K562 (cell line): ENCODE results near the gene CCNY. TPM values are rescaled to one million over a fixed set of nuclear protein-coding genes. Genes with fewer than 3 reads are reported as not detected.

Experiments
- ATAC-seq: fragments of 200-7000 bp; cut with Tn5 transposase; 3 replicates; pipeline ENCODE4 v1.9.1; 2020; ENCODE audit warnings: moderate library complexity
- BruUV-seq: library from RNA; stranded (reverse); fragments of 400-500 nt; replicated peaks from 2 replicates; lab custom pipeline; 2021; lab: Mats Ljungman, UMichigan
- CTCF ChIA-PET: fragments of 300-600 bp; formaldehyde crosslinking; extraction: SDS; loops from one replicate; lab custom pipeline; 2021; ENCODE audit warnings: low intra/inter-chr PET ratio; lab: Yijun Ruan, JAX
- POLR2A ChIA-PET: fragments of 300-600, 350-650 bp; sonication (Branson Sonifier 250); formaldehyde crosslinking; extraction: SDS; loops from one replicate; lab custom pipeline; 2021; ENCODE audit warnings: antibody characterized with exemption, inconsistent platforms; lab: Yijun Ruan, JAX
- DNase-seq, 4 experiments: peaks; one replicate each; pipeline versions ENCODE4 v3.0.0 to v3.0.0-alpha.2; 2011 to 2018; ENCODE audit warnings: low spot score in 3 of 4, mixed read lengths in 3 of 4; ENCODE audit errors: extremely low read depth in 1 of 4
- FAIRE-seq: peaks from 2 replicates; lab custom pipeline; 2011; peaks lifted over from hg19 to GRCh38; lab: Jason Lieb, UNC
- H2AFZ ChIP-seq: 2 replicates; pipeline ENCODE4 v1.6.0; 2011; ENCODE audit warnings: low read depth, low read length, control low read depth, inconsistent platforms
- H3K27ac ChIP-seq: fragments of 200-600 bp; 3 replicates; pipeline ENCODE4 v1.8.0; 2011; ENCODE audit warnings: low read depth, mild to moderate bottlenecking, control low read depth, inconsistent platforms, low read length, moderate library complexity, mixed read lengths; ENCODE audit errors: extremely low read depth
- H3K27me3 ChIP-seq, 2 experiments: fragments of 300-600 bp in 1 of 2; 2 replicates in 1 of 2; 3 replicates in 1 of 2; pipeline versions ENCODE4 v1.6.0 to v1.8.0; 2011; ENCODE audit warnings: inconsistent platforms in 2 of 2, low read length in 2 of 2, mild to moderate bottlenecking in 1 of 2, mixed read lengths in 1 of 2, moderate library complexity in 1 of 2; ENCODE audit not compliant: control insufficient read depth in 2 of 2, insufficient read depth in 2 of 2
- H3K36me3 ChIP-seq: fragments of 300-600 bp; 3 replicates; pipeline ENCODE4 v1.8.0; 2011; ENCODE audit warnings: mild to moderate bottlenecking, low read length, inconsistent platforms; ENCODE audit not compliant: control insufficient read depth, insufficient read depth
- H3K4me1 ChIP-seq, 2 experiments: fragments of 200-600 bp in 1 of 2; replicated peaks in 1 of 2; 2 replicates in 1 of 2; 3 replicates in 1 of 2; pipeline versions ENCODE4 v1.5.1 to v1.8.0; 2011; ENCODE audit warnings: inconsistent platforms in 2 of 2, low read length in 2 of 2, mild to moderate bottlenecking in 1 of 2, mixed read lengths in 1 of 2, moderate library complexity in 1 of 2; ENCODE audit not compliant: control insufficient read depth in 2 of 2, insufficient read depth in 2 of 2
- H3K4me2 ChIP-seq: 2 replicates; pipeline ENCODE4 v1.6.1; 2011; ENCODE audit warnings: low read length, control low read depth, inconsistent platforms, mixed read lengths; ENCODE audit not compliant: insufficient read depth
- H3K4me3 ChIP-seq: fragments of 200-600 bp; sonication (generic), shearing (Covaris generic); 2 replicates; pipeline ENCODE4 v1.5.1; 2016; ENCODE audit warnings: control low read depth, inconsistent platforms
- H3K79me2 ChIP-seq: fragments of 200-600 bp; 3 replicates; pipeline ENCODE4 v1.8.0; 2011; ENCODE audit warnings: low read length, inconsistent platforms; ENCODE audit not compliant: control insufficient read depth, insufficient read depth
- H3K9ac ChIP-seq, 2 experiments: 2 replicates each; pipeline versions ENCODE4 v1.6.0 to v1.6.1; 2011; ENCODE audit warnings: low read depth in 2 of 2, low read length in 2 of 2, control low read depth in 1 of 2, inconsistent platforms in 1 of 2, mild to moderate bottlenecking in 1 of 2, mixed read lengths in 1 of 2; ENCODE audit not compliant: insufficient read depth in 1 of 2
- H3K9me1 ChIP-seq: one replicate; pipeline ENCODE4 v1.6.0; 2011; ENCODE audit warnings: inconsistent platforms, mild to moderate bottlenecking, low read length, moderate library complexity; ENCODE audit not compliant: control insufficient read depth, insufficient read depth
- H3K9me3 ChIP-seq: replicated peaks from 2 replicates; pipeline ENCODE4 v1.5.1; 2011; ENCODE audit warnings: low read depth, low read length, inconsistent platforms; ENCODE audit not compliant: control insufficient read depth, insufficient read depth
- H4K20me1 ChIP-seq: replicated peaks from 2 replicates; pipeline ENCODE4 v1.6.1; 2011; ENCODE audit warnings: low read length, inconsistent platforms, mixed read lengths; ENCODE audit not compliant: control insufficient read depth, insufficient read depth
- KDM2B ChIP-seq: fragments of 250-450 bp; sonication (Bioruptor Pico); IDR thresholded peaks from 2 replicates; pipeline ENCODE4 v1.8.0; 2021; ENCODE audit warnings: mild to moderate bottlenecking, moderate library complexity
- POLR2B ChIP-seq: fragments of 450-650 bp; IDR thresholded peaks from 2 replicates; pipeline ENCODE4 v1.6.1; 2018; ENCODE audit warnings: low read depth; ENCODE audit not compliant: partially characterized antibody
- U2AF1 ChIP-seq: fragments of 200-400 bp; formaldehyde crosslinking; optimal IDR thresholded peaks from 2 replicates; pipeline ENCODE3; 2017; ENCODE audit warnings: mild to moderate bottlenecking, low read depth, low read length, moderate library complexity
- ZNF121 ChIP-seq: sonication (generic); formaldehyde crosslinking; conservative IDR thresholded peaks from 2 replicates; pipeline ENCODE4 v1.8.0; 2022; ENCODE audit warnings: missing genetic modification reagents
- ZNF311 ChIP-seq: fragments of 250-450 bp; sonication (Bioruptor Pico); IDR thresholded peaks from 2 replicates; pipeline ENCODE4 v1.4.0; 2020; ENCODE audit warnings: mild to moderate bottlenecking, moderate library complexity
- WGBS: fragments of 100-300 bp; shearing (Covaris generic); methylation state at CpG from one replicate; pipeline ENCODE4 v1.1.6; 2016; ENCODE audit warnings: low coverage, mixed read lengths; ENCODE audit not compliant: insufficient coverage; ENCODE audit errors: missing lambda C conversion rate; 5-methylcytosine and 5-hydroxymethylcytosine counted together
- in situ Hi-C: fragments of 300-500 bp; cut with MboI; formaldehyde crosslinking; loops from 4 replicates; pipeline ENCODE4 v1.15.0; 2018; ENCODE audit warnings: inconsistent platforms, mixed read lengths
- intact Hi-C: fragments of 100-400 bp; cut with micrococcal nuclease; formaldehyde crosslinking; loops from 2 replicates; pipeline ENCODE4 v1.14.2; 2022
- polyA plus RNA-seq, 8 experiments: library from polyadenylated mRNA; depleted of rRNA in 4 of 8; stranded (reverse) in 5 of 8; unstranded in 3 of 8; fragments of >200 nt; fragmentation: Nextera tagmentation in 2 of 8; fragmentation: Illumina TruSeq in 1 of 8; extraction: Ambion mirVana in 2 of 8; extraction: Trizol in 1 of 8; gene quantifications; 2 replicates each; pipeline versions ENCODE4 v1.2.1 to v1.2.3, GENCODE V29; 2011 to 2014; ENCODE audit warnings: inconsistent platforms in 1 of 8, missing spikeins in 1 of 8
- total RNA-seq, 7 experiments: library from RNA; depleted of rRNA in 6 of 7; stranded (reverse); fragments of >200 nt in 6 of 7; fragmentation: Illumina TruSeq in 2 of 7; extraction: Trizol in 2 of 7; gene quantifications; 2 replicates each; pipeline versions ENCODE4 v1.2.1 to v1.2.3, GENCODE V29; 2011 to 2021; ENCODE audit warnings: low replicate concordance in 1 of 7
- TF ChIP-seq, protein P1 (sequence below): fragments of 450-650 bp; formaldehyde crosslinking; IDR thresholded peaks from 2 replicates; pipeline ENCODE4 v1.4.0; 2020; ENCODE audit warnings: mild to moderate bottlenecking

Gene CCNY
- total and polyA plus RNA-seq, 9 of the 15 experiments (the other 6 are each of a cell fraction or from before 2014, with no cell fraction given), result 8.4 to 109 (median 38.6) TPM

DNA sequence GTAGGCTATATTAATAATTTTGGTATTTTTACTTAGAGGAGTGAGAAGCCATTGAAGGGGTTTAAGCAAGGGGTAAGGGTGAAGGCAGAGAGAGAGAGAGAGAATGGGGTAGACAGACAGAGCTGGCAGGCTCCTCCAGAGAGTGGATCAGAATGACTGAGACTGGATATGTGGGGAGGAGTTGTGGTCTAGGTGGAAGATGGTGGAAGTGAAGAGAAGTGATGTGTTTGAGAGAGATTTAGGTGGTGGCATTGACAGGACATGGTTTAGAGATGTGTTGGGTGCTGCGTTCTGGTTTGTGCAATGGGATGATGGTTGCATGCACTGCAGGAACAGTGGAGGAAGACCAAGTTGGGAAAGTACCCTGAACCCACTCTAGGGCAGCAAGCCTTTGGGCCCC, 92.2 kb downstream of the CCNY start:
- Histone ChIP-seq H3K9ac (no peak overlapping the region), H4K20me1 (no peaks in the 10 kb centered on the region), H3K79me2 (peaks cover 90% of the 10 kb centered on the region), H3K4me1 (peaks cover 0 to 6% of the 10 kb centered on the region in 2 experiments; a peak in 2 of 5 replicates), H3K9me3 (peaks cover 3% of the 10 kb centered on the region; the same call in 1 of the 2 replicates), H2AFZ (no peak overlapping the region), H3K9me1 (no peaks in the 10 kb centered on the region), H3K27me3 (no peaks in the 10 kb centered on the region), H3K36me3 (peaks cover 4% of the 10 kb centered on the region; the same call in 1 of the 3 replicates), H3K27ac (no peak overlapping the region), H3K4me2 (no peak overlapping the region), H3K4me3 (no peak overlapping the region)
- WGBS, result 100% methylated on average over 1 of the region's 1 CpG
- TF ChIP-seq POLR2B (peak; percentile 39), KDM2B (CRISPR knock-in tag) (no peak)
- TF ChIP-seq, protein P1, sequence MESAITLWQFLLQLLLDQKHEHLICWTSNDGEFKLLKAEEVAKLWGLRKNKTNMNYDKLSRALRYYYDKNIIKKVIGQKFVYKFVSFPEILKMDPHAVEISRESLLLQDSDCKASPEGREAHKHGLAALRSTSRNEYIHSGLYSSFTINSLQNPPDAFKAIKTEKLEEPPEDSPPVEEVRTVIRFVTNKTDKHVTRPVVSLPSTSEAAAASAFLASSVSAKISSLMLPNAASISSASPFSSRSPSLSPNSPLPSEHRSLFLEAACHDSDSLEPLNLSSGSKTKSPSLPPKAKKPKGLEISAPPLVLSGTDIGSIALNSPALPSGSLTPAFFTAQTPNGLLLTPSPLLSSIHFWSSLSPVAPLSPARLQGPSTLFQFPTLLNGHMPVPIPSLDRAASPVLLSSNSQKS, result no peak
- ChIA-PET POLR2A (no interaction called here), CTCF (no interaction called here)
- DNase-seq, result no peak
- no TSS peak for BruUV-seq
- in situ Hi-C loops, result no loop called here
- no peak; the same call in 1 of the 3 replicates for ATAC-seq
- no peak for FAIRE-seq
- intact Hi-C loops, result no loop called here

DNA sequence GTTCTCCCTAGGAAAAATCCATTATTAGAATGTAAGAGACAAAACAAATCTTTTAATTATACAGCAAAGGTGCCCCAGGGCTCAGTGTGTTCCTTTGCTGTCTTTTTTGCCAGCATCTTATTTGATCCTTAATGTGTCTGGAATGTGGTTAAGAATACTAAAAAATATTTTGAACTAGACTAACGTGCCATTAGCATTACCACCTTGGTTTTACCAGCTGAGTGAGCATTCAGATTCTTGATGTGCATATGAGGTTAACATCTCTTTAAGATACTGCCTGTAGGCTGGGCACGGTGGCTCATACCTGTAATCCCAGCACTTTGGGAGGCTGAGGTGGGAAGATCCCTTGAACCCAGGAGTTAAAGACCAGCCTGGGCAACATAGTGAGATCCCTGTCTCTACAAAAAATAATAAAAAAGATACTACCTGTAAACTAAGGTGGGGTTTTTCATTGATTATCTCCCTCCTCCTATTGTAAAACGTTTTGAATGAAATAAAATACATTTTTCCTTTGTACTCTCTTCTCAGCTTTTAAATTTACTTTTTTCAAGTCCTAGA, 96.6 kb downstream of the CCNY start:
- Histone ChIP-seq H4K20me1 (no peaks in the 10 kb centered on the region), H3K4me3 (no peak overlapping the region), H2AFZ (no peak overlapping the region), H3K79me2 (peaks cover 88% of the 10 kb centered on the region), H3K27ac (no peak overlapping the region), H3K27me3 (no peaks in the 10 kb centered on the region), H3K9me1 (no peaks in the 10 kb centered on the region)
- DNase-seq (no peak), FAIRE-seq (no peak)
- WGBS, result 53% methylated on average over 3 of the region's 3 CpGs
- POLR2A ChIA-PET, result interaction anchor here (0.5 to 1.3 kb wide), 2 partner anchors 15 to 36 kb away, joined by 3 to 4 read pairs; no protein-coding TSS in a partner anchor
- in situ Hi-C loops, result no loop called here
- TF ChIP-seq ZNF311 (CRISPR knock-in tag), result no peak
- peak; percentile 78 for TF ChIP-seq ZNF121 (CRISPR knock-in tag)
- no peak for TF ChIP-seq U2AF1
- TF ChIP-seq, all 486 proteins: peak for 1
- Histone ChIP-seq H3K4me1 (peaks cover 0 to 6% of the 10 kb centered on the region in 2 experiments; a peak in 2 of 5 replicates), H3K36me3 (no peaks in the 10 kb centered on the region; the same call in 2 of the 3 replicates), H3K4me2 (no peak overlapping the region), H3K9ac (no peak overlapping the region), H3K9me3 (peaks cover 3% of the 10 kb centered on the region; the same call in 1 of the 2 replicates)
- ATAC-seq, result no peak
- CTCF ChIA-PET, result no interaction called here
- intact Hi-C loops, result no loop called here
- no TSS peak for BruUV-seq
